RWPE2 (cell line): Measurements from ENCODE around the gene RANGRF.

Experiments
- ATAC-seq: fragments of 200-7000 bp; cut with Tn5 transposase; 3 replicates; pipeline ENCODE4 v1.9.1; 2021; ENCODE audit warnings: low read depth
- DNase-seq: peaks from one replicate; pipeline ENCODE4 v3.0.0-alpha.2; 2020; ENCODE audit warnings: low spot score
- H3K27ac ChIP-seq: fragments of 450-650 bp; 2 replicates; pipeline ENCODE4 v1.5.1; 2017; ENCODE audit warnings: mild to moderate bottlenecking; ENCODE audit not compliant: poor library complexity, severe bottlenecking
- H3K27me3 ChIP-seq: fragments of 250-450 bp; sonication (Bioruptor Pico); 2 replicates; pipeline ENCODE4 v1.5.1; 2021; ENCODE audit warnings: mild to moderate bottlenecking, moderate library complexity; ENCODE audit not compliant: insufficient read depth, poor library complexity, severe bottlenecking
- H3K36me3 ChIP-seq: fragments of 250-450 bp; sonication (Bioruptor Pico); 2 replicates; pipeline ENCODE4 v1.5.1; 2020; ENCODE audit warnings: low read depth, mild to moderate bottlenecking, moderate library complexity
- H3K4me1 ChIP-seq: fragments of 250-450 bp; sonication (Bioruptor Pico); 2 replicates; pipeline ENCODE4 v1.5.1; 2021; ENCODE audit warnings: mild to moderate bottlenecking, moderate library complexity; ENCODE audit not compliant: insufficient read depth, poor library complexity, severe bottlenecking
- H3K4me3 ChIP-seq: fragments of 250-450 bp; sonication (Bioruptor Pico); 2 replicates; pipeline ENCODE4 v1.5.1; 2021; ENCODE audit warnings: mild to moderate bottlenecking, moderate library complexity; ENCODE audit not compliant: severe bottlenecking
- H3K9me3 ChIP-seq: fragments of 250-450 bp; sonication (Bioruptor Pico); 2 replicates; pipeline ENCODE4 v1.5.1; 2021; ENCODE audit warnings: mild to moderate bottlenecking, moderate library complexity; ENCODE audit not compliant: severe bottlenecking
- CTCF ChIP-seq: fragments of 450-650 bp; IDR thresholded peaks from one replicate; pipeline ENCODE4 v1.5.1; 2017; ENCODE audit warnings: mild to moderate bottlenecking, moderate library complexity; ENCODE audit not compliant: poor library complexity, severe bottlenecking

RANGRF gene

GRCh38 chr17:8320262-8320661, 31.8 kb downstream of the RANGRF start:
- TF ChIP-seq CTCF: no peak
- ATAC-seq: no peak
- H3K4me3 ChIP-seq: no peak overlapping the region
- DNase-seq: no peak
- no peaks in the 10 kb centered on the region for H3K27me3 ChIP-seq
- no peaks in the 10 kb centered on the region for H3K36me3 ChIP-seq
- H3K4me1 ChIP-seq: no peaks in the 10 kb centered on the region
- no peak overlapping the region for H3K27ac ChIP-seq
- no peaks in the 10 kb centered on the region for H3K9me3 ChIP-seq

- ATAC-seq (no peak), DNase-seq (no peak)
- no peak for TF ChIP-seq CTCF
- Histone ChIP-seq H3K36me3 (no peaks in the 10 kb centered on the region), H3K4me1 (no peaks in the 10 kb centered on the region), H3K9me3 (no peaks in the 10 kb centered on the region), H3K4me3 (no peak overlapping the region), H3K27ac (no peak overlapping the region), H3K27me3 (no peaks in the 10 kb centered on the region)
Measured at GRCh38 chr17:8320990-8321389, 32.5 kb downstream of the RANGRF start.

GRCh38 chr17:8322061-8322460, 33.6 kb downstream of the RANGRF start:
- ATAC-seq: no peak
- no peak for TF ChIP-seq CTCF
- no peak overlapping the region for H3K4me3 ChIP-seq
- no peaks in the 10 kb centered on the region for H3K36me3 ChIP-seq
- no peaks in the 10 kb centered on the region for H3K4me1 ChIP-seq
- H3K27me3 ChIP-seq: no peaks in the 10 kb centered on the region
- no peak for DNase-seq
- no peak overlapping the region for H3K27ac ChIP-seq
- H3K9me3 ChIP-seq: no peaks in the 10 kb centered on the region

- Histone ChIP-seq H3K9me3 (no peaks in the 10 kb centered on the region), H3K27ac (no peak overlapping the region), H3K4me3 (no peak overlapping the region), H3K27me3 (no peaks in the 10 kb centered on the region), H3K36me3 (no peaks in the 10 kb centered on the region), H3K4me1 (no peaks in the 10 kb centered on the region)
- ATAC-seq (no peak), DNase-seq (no peak)
- no peak for TF ChIP-seq CTCF
Measured at GRCh38 chr17:8324132-8324531, 35.7 kb downstream of the RANGRF start.

GRCh38 chr17:8324923-8325322, 36.5 kb downstream of the RANGRF start:
- Histone ChIP-seq H3K4me1 (no peaks in the 10 kb centered on the region), H3K4me3 (no peak overlapping the region), H3K27ac (no peak overlapping the region), H3K9me3 (no peaks in the 10 kb centered on the region), H3K27me3 (no peaks in the 10 kb centered on the region), H3K36me3 (no peaks in the 10 kb centered on the region)
- ATAC-seq (no peak), DNase-seq (no peak)
- TF ChIP-seq CTCF: no peak
